Activated naive CD8-positive, alpha-beta T cell treated with anti-CD3 and anti-CD28 coated beads, Interleukin-2, amount 10 ng/mL, durations not matched to agents 7 days and 5 days (primary cell): Measurements from ENCODE around the gene PDE4B. TPM values are rescaled to one million over a fixed set of nuclear protein-coding genes. Genes with fewer than 3 reads are reported as not detected.

Experiments used
- ATAC-seq: fragments of 150-1000 bp; cut with Tn5 transposase; one replicate; pipeline ENCODE4 v1.10.0; 2021; ENCODE audit warnings: low read depth, moderate library complexity
- POLR2A ChIA-PET: fragments of 350-600 bp; sonication (Branson Sonifier 250); formaldehyde crosslinking; loops from one replicate; lab custom pipeline; 2021; ENCODE audit warnings: antibody characterized with exemption; lab: Charles Lee
- DNase-seq: peaks from one replicate; pipeline ENCODE4 v3.0.0; 2021
- H3K27ac Mint-ChIP-seq: one replicate; pipeline ENCODE4 v1.8.0; 2022; ENCODE audit warnings: mild to moderate bottlenecking, mixed read lengths
- H3K27me3 Mint-ChIP-seq: one replicate; pipeline ENCODE4 v1.8.0; 2022; ENCODE audit warnings: mild to moderate bottlenecking, moderate library complexity, mixed read lengths
- H3K36me3 Mint-ChIP-seq: one replicate; pipeline ENCODE4 v1.8.0; 2021; ENCODE audit warnings: mild to moderate bottlenecking, mixed read lengths
- H3K4me1 Mint-ChIP-seq: one replicate; pipeline ENCODE4 v1.8.0; 2021; ENCODE audit warnings: mixed read lengths
- H3K4me3 Mint-ChIP-seq: one replicate; pipeline ENCODE4 v1.8.0; 2022; ENCODE audit warnings: mild to moderate bottlenecking, moderate library complexity, mixed read lengths
- H3K9me3 Mint-ChIP-seq: one replicate; pipeline ENCODE4 v1.8.0; 2021; ENCODE audit warnings: mixed read lengths
- total RNA-seq, 2 experiments: library from RNA; stranded (reverse); gene quantifications; one replicate each; pipeline ENCODE4 v1.2.3, GENCODE V29; 2021

PDE4B gene
- total RNA-seq, 2 experiments from 2014 or later = 36.1 to 40.0 TPM

DNA sequence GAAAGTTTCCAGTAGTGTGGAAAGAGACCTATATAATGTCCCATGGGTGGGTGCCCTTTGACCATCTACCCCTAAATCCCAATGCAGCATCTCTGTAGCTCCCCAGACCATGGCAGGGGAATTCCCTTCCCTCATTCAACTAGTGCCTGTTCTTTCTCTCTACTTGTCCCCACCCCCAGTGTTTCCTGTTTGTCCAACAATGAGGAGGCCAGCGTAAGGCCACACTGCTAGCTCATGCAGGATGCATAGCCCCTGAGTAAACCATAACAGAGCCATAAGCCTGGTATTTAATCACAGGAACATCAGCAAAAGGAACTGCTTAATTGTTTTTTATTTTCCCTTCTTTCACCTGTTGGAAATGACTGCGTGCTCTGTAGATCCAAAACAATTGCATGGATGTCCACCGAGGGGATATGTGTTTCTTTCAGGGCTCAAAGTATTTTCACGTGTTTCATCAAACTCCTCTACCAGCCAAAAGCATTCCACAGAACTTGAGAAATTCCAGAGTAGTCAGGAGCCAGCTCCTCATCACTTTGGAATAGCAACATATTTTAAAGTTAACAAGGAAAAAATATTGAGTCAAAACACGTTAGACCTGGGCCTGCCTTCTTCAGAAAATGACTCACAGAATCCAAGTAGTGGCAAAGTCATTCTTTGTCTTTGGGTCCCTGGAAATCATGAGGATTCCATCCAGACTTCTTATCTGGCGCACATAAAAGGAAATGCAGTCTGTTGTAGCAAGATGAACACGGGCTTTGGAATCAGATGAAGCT lies 578.7 kb downstream of the PDE4B start:
- no peaks in the 10 kb centered on the region for H3K9me3 Mint-ChIP-seq
- peak overlapping the region; percentile 8 for H3K4me3 Mint-ChIP-seq
- peaks cover 68% of the 10 kb centered on the region for H3K36me3 Mint-ChIP-seq
- peaks cover 61% of the 10 kb centered on the region for H3K4me1 Mint-ChIP-seq
- no peak for DNase-seq
- peak overlapping the region; percentile 77 for H3K27ac Mint-ChIP-seq
- POLR2A ChIA-PET = interaction anchor here (1.1 to 1.3 kb wide), 2 partner anchors 11 to 96 kb away, joined by 3 to 4 read pairs; no protein-coding TSS in a partner anchor
- peak; percentile 24 for ATAC-seq
- no peaks in the 10 kb centered on the region for H3K27me3 Mint-ChIP-seq

DNA sequence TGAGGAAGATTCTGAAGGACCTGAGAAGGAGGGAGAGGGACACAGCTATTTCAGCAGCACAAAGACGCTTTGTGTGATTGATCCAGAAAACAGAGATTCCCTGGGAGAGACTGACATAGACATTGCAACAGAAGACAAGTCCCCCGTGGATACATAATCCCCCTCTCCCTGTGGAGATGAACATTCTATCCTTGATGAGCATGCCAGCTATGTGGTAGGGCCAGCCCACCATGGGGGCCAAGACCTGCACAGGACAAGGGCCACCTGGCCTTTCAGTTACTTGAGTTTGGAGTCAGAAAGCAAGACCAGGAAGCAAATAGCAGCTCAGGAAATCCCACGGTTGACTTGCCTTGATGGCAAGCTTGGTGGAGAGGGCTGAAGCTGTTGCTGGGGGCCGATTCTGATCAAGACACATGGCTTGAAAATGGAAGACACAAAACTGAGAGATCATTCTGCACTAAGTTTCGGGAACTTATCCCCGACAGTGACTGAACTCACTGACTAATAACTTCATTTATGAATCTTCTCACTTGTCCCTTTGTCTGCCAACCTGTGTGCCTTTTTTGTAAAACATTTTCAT lies 579.9 kb downstream of the PDE4B start:
- Mint-ChIP-seq H3K9me3 (no peaks in the 10 kb centered on the region), H3K27me3 (no peaks in the 10 kb centered on the region), H3K27ac (peak overlapping the region; percentile 77), H3K36me3 (peaks cover 57% of the 10 kb centered on the region), H3K4me1 (peaks cover 49% of the 10 kb centered on the region), H3K4me3 (peak overlapping the region; percentile 48)
- DNase-seq = no peak
- POLR2A ChIA-PET = interaction anchor here (1.1 kb wide), 1 partner anchor 72 kb away, joined by 3 read pairs; no protein-coding TSS in a partner anchor
- no peak for ATAC-seq

- Mint-ChIP-seq H3K4me3 (peak overlapping the region; percentile 48), H3K27me3 (no peaks in the 10 kb centered on the region), H3K36me3 (peaks cover 54% of the 10 kb centered on the region), H3K27ac (peak overlapping the region; percentile 77), H3K9me3 (no peaks in the 10 kb centered on the region), H3K4me1 (peaks cover 46% of the 10 kb centered on the region)
- peak; percentile 11 for ATAC-seq
- no peak for DNase-seq
- POLR2A ChIA-PET = interaction anchor here (1.1 kb wide), 1 partner anchor 71 kb away, joined by 3 read pairs; no protein-coding TSS in a partner anchor
Measured at GRCh38 chr1:66373157-66373591, 580.5 kb downstream of the PDE4B start.

- no peaks in the 10 kb centered on the region for H3K9me3 Mint-ChIP-seq
- ATAC-seq = peak; percentile 41
- DNase-seq = no peak
- no peaks in the 10 kb centered on the region for H3K27me3 Mint-ChIP-seq
- POLR2A ChIA-PET = no interaction called here
- peaks cover 47% of the 10 kb centered on the region for H3K36me3 Mint-ChIP-seq
- peak overlapping the region; percentile 11 for H3K4me3 Mint-ChIP-seq
- H3K4me1 Mint-ChIP-seq = peaks cover 44% of the 10 kb centered on the region
- peak overlapping the region; percentile 90 for H3K27ac Mint-ChIP-seq
Measured at GRCh38 chr1:66374148-66374547, 581.5 kb downstream of the PDE4B start.

DNA sequence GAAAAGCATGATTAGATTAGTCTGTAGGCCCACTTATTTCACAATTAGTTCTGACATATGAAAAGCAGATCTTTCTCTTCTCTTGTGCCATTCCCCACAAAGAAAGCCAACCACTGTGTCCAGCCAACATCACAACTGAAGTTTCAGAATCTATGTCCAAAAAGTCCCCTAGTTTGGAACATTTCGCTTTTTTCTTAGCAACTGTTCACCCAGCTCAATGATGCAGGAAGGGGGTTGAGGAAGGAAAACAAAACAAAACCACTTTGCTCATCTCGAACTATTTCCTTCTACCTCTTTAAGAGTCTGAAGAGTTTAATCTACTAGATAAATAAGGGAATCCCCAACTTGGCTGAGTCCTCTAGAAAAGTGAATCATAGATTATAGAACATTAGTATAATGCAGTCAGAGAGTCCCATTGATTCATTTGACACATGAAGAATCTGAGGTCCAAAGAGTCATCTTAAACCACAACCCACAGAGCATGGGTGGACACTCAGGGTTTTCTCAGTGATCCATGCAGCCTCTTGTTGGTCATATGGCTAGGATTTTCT lies 581.9 kb downstream of the PDE4B start:
- H3K9me3 Mint-ChIP-seq = no peaks in the 10 kb centered on the region
- H3K27ac Mint-ChIP-seq = peak overlapping the region; percentile 90
- H3K4me1 Mint-ChIP-seq = peaks cover 41% of the 10 kb centered on the region
- peak overlapping the region; percentile 64 for H3K4me3 Mint-ChIP-seq
- ATAC-seq (peak; percentile 49), DNase-seq (no peak)
- POLR2A ChIA-PET = interaction anchor here (1.1 kb wide), 1 partner anchor 62 kb away, joined by 3 read pairs; no protein-coding TSS in a partner anchor
- H3K27me3 Mint-ChIP-seq = no peaks in the 10 kb centered on the region
- peaks cover 44% of the 10 kb centered on the region for H3K36me3 Mint-ChIP-seq

GRCh38 chr1:66375125-66375524 lies 582.4 kb downstream of the PDE4B start:
- Mint-ChIP-seq H3K4me3 (no peak overlapping the region), H3K27ac (peak overlapping the region; percentile 90), H3K27me3 (no peaks in the 10 kb centered on the region), H3K36me3 (peaks cover 42% of the 10 kb centered on the region), H3K4me1 (peaks cover 41% of the 10 kb centered on the region), H3K9me3 (no peaks in the 10 kb centered on the region)
- no peak for ATAC-seq
- POLR2A ChIA-PET = interaction anchor here (1.1 kb wide), 1 partner anchor 61 kb away, joined by 3 read pairs; no protein-coding TSS in a partner anchor
- no peak for DNase-seq

GRCh38 chr1:66380452-66381212 lies 587.9 kb downstream of the PDE4B start:
- Mint-ChIP-seq H3K27me3 (no peaks in the 10 kb centered on the region), H3K36me3 (peaks cover 19% of the 10 kb centered on the region), H3K27ac (no peak overlapping the region), H3K4me1 (peaks cover 10% of the 10 kb centered on the region), H3K4me3 (no peak overlapping the region), H3K9me3 (peaks cover 12% of the 10 kb centered on the region)
- no peak for DNase-seq
- no peak for ATAC-seq
- POLR2A ChIA-PET = no interaction called here

GRCh38 chr1:66381621-66382275 lies 589.1 kb downstream of the PDE4B start:
- Mint-ChIP-seq H3K4me1 (peaks cover 7% of the 10 kb centered on the region), H3K9me3 (peaks cover 19% of the 10 kb centered on the region), H3K27me3 (no peaks in the 10 kb centered on the region), H3K36me3 (peaks cover 20% of the 10 kb centered on the region), H3K4me3 (no peak overlapping the region), H3K27ac (no peak overlapping the region)
- no peak for DNase-seq
- POLR2A ChIA-PET = no interaction called here
- no peak for ATAC-seq

GRCh38 chr1:66383168-66383567 lies 590.5 kb downstream of the PDE4B start:
- no peak for DNase-seq
- POLR2A ChIA-PET = no interaction called here
- ATAC-seq = no peak
- H3K4me1 Mint-ChIP-seq = peaks cover 7% of the 10 kb centered on the region
- no peak overlapping the region for H3K27ac Mint-ChIP-seq
- H3K9me3 Mint-ChIP-seq = peaks cover 20% of the 10 kb centered on the region
- H3K4me3 Mint-ChIP-seq = no peak overlapping the region
- no peaks in the 10 kb centered on the region for H3K27me3 Mint-ChIP-seq
- H3K36me3 Mint-ChIP-seq = peaks cover 20% of the 10 kb centered on the region

- H3K4me1 Mint-ChIP-seq = peaks cover 7% of the 10 kb centered on the region
- no peak overlapping the region for H3K27ac Mint-ChIP-seq
- H3K9me3 Mint-ChIP-seq = peaks cover 20% of the 10 kb centered on the region
- DNase-seq (no peak), ATAC-seq (no peak)
- no peaks in the 10 kb centered on the region for H3K27me3 Mint-ChIP-seq
- POLR2A ChIA-PET = no interaction called here
- H3K4me3 Mint-ChIP-seq = no peak overlapping the region
- H3K36me3 Mint-ChIP-seq = peaks cover 20% of the 10 kb centered on the region
Measured at GRCh38 chr1:66383611-66384010, 590.9 kb downstream of the PDE4B start.

DNA sequence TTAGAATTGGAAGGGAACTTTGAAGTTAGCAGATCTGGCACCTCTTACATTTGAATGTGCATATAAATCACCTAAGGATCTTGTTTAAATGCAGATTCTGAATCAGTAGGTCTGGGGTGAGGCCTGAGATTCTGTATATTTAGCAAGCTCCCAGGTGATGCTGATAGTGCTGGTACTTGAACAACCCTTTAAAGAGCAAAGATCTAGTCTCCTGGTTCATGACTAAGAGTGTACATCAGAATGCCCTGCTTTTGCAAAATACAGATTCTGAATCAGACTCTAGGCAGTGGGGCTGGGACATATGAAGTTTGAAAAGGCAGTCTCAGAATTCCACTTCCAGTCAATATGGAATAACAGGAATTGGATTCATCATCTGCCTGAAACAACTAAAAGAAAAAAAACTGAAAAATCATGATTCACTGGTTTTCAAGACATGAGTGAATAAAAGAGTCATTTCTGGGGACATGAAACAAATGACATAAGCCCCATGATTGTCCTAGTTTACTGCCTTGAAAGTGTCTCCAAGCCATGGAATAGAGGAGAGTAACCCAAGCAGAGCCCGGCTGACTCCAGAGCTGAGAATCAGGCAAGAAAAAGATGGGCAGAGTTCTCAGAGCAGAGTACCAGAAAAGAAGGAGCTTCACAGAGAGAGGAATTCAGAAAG lies 591.7 kb downstream of the PDE4B start:
- Mint-ChIP-seq H3K9me3 (peaks cover 22% of the 10 kb centered on the region), H3K36me3 (peaks cover 20% of the 10 kb centered on the region), H3K27me3 (no peaks in the 10 kb centered on the region), H3K4me3 (no peak overlapping the region), H3K4me1 (peaks cover 7% of the 10 kb centered on the region), H3K27ac (no peak overlapping the region)
- ATAC-seq (no peak), DNase-seq (no peak)
- POLR2A ChIA-PET = no interaction called here

- ATAC-seq = no peak
- H3K27me3 Mint-ChIP-seq = no peaks in the 10 kb centered on the region
- POLR2A ChIA-PET = no interaction called here
- no peak overlapping the region for H3K27ac Mint-ChIP-seq
- no peaks in the 10 kb centered on the region for H3K4me1 Mint-ChIP-seq
- peaks cover 19% of the 10 kb centered on the region for H3K36me3 Mint-ChIP-seq
- H3K4me3 Mint-ChIP-seq = no peak overlapping the region
- no peak for DNase-seq
- H3K9me3 Mint-ChIP-seq = peaks cover 30% of the 10 kb centered on the region
Measured at GRCh38 chr1:66386712-66387111, 594.0 kb downstream of the PDE4B start.
